Limb (tissue), 2 donors: ENCODE results near the gene CPE.
"Not testable (repeated sequence)": the region's sequence is repeated elsewhere in the genome, so short reads cannot be mapped to it uniquely, and the experiment has no call there.

Source experiments
- DNase-seq, 2 donors: peaks; one replicate each; pipeline ENCODE4 v3.0.0-alpha.2; 2016; ENCODE audit errors: extremely low spot score in 2 of 2

Gene CPE

GRCh38 chr4:165461159-165461821, 82.5 kb downstream of the CPE start:
- DNase-seq = peak in 1 of 2 donors; percentile 44

DNA sequence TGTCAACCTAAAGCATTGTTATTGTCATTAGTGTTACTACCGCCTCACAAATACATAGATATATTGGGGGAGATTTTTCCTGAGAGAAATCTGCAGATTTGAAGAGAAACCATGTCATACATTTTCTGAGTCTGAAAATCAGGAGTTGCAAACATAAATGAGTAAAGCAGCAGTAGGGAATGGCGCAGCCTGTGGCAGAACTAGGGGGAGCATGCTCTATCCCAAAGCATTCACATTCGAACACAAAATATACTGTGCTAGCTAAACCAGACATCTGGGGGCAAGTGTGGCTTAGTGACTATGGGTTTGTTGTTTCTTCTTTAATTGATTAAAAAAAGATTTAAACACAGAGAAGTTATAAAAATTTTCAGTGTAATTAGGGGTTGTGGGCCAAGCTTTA, 83.2 kb downstream of the CPE start:
- no peak for DNase-seq

DNA sequence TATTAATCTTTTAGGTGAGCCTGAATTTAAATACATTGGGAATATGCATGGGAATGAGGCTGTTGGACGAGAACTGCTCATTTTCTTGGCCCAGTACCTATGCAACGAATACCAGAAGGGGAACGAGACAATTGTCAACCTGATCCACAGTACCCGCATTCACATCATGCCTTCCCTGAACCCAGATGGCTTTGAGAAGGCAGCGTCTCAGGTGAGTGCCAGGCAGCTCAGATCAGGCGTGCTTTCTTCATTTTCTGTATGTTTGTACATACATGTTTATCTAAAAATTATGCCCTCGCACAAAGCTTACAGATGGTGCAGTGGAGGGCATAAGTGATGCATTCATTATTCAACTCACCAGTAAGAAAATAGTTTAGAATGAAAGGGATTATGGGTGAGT, 85.6 kb downstream of the CPE start:
- no peak for DNase-seq

DNA sequence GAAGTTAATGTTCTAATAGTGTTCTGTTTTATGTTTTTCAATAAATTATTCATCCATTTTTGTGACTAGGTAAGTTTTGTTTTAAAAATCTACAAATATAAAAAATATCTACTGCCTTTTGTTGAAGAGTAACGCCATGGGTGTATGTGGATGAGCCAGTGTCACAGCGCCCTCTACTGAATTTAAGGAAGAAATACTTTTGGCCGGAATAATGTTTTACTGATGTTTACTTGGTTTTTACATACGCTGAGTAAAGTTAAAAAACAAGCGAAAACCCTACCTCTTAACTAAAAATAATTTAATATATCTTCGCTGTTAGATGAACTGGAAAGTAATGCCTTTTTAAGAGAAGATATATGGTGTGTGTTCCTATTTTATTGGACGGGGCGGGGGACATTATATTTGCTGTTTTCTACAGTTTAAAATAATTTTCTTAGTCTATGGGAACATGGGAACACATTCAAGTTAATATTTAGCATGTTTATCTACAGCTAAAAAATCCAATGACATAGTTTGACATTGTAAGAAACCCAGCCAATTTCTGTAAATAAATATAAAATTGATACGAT, 86.1 kb downstream of the CPE start:
- peak in 1 of 2 donors; percentile 81 for DNase-seq

DNA sequence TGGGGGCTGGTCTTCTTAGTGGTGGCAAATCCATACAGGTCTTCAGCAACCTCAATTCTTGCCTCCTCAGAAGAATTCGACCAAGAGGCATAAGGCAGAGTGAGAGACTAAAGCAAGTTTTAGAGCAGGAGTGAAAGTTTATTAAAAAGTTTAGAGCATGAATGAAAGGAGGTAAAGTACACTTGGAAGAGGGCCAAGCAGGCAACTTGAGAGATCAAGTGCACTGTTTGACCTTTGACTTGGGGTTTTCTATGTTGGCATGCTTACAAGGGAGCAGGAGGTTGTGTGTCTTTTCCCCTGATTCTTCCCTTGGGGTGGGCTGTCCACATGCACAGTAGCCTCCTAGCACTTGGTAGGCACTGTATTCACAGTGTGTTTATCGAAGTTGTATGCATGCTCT, 91.2 kb downstream of the CPE start:
- DNase-seq = no peak

DNA sequence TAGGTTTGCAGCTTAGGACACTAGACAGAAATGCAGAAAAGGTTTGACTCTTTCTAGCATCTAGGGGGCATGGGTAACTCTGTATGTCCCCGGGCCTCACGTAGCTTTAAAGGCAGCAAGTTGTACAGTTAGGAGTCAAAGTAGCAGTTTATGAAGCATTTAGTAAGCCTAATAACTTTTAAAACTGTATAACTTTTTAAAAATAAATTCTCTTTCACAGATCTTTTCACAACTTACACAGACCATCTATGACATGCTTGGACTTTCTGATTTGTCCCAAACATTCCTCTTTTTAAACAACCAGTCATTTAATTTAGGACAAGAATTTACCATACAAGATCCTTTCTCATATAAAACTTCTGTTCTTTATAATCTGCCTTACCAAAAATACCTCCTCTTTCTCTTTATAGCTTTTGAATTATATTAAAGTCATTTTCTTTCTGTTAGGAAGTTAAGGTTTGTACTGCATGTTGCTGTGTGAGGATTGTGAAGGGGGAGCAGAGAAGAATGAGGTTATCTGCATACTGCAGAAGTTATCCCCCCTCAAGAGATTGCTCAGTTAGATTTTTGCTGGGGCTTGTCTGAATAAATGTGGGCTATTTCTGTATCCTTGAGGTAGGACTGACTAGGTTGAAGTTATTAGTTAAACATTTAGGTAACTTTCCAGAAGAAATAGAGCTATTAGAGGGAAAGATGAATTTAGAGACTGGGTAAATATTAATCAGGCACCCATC, 94.3 kb downstream of the CPE start:
- DNase-seq = no peak

GRCh38 chr4:165474784-165475705, 96.2 kb downstream of the CPE start:
- DNase-seq = no peak

DNA sequence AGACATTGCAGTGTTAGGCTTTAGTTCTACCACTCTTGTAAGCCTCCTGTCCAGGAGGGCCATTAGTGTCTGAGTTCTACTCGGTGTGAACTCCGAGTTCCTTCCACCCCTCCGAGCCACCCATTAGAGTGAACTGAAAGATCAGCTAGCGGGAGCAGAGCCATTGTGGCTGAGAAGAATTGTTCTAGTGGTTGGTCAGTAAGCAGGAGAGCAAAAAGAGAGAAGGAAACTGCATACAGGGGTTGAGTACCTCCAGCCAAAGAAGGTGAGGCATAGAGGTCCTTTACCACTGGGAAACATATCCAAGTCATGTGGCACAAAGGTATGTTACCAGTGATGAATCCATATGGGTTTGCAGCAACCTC, 96.9 kb downstream of the CPE start:
- DNase-seq = no peak

DNA sequence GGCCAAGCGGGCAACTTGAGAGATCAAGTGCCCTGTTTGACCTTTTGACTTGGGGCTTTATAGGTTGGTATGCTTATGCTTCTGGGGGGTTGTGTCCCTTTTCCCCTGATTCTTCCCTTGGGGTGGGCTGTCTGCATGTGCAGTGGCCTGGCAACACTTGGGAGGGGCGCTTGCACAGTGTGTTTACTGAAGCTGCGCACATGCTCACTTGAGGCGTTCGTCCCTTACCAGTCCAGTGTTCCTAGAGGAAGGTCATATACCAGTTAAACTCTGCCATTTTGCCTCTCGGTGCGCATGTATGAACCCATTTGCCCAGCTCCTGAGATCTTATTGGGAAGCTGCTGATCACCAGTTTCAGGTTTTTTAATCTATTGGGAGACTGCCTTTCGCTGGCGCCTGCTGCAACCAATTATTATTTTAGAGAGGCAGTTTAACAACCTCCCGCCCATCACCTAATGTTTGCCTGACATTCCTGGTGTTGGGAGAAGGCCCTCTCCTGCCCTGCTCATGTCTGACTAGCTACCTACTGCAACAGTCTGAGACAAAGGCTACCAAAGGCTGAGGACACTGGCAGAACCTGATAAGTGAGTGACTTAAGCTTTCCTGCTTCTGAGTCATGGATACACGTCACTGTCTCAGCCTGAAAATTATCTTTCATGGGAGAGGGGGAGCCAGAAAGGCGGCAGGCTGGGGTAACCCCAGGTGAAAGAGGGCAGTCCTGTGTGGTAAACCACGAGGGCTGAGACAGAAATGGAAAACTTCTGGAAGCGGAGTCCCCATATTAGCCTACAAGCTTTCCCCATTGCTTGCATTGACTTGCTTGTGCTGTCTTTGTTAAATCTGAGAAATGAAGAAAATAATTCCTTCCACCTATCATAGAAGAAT, 97.6 kb downstream of the CPE start:
- DNase-seq = no peak

DNA sequence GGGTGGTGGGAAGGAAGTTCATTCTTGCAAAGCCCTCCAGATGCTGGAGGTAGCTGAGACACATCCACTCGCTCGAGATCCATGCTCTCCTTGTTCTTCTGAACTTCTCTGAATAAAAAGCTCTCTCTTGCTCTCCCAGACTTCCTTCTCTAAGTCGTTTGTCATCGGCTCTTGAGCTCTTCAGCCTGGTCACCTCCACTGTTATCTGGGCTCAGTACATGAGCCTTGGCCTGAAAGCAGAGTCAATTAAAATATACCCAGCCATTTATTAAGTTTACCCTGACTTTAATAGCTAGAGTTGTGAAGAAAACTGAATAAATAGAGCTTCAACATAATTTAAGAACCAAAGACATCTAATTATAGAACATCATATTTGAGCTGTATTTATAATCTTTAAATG, 99.0 kb downstream of the CPE start:
- DNase-seq = no peak

- no peak for DNase-seq
Observed at GRCh38 chr4:165478260-165478659, 99.5 kb downstream of the CPE start.

DNA sequence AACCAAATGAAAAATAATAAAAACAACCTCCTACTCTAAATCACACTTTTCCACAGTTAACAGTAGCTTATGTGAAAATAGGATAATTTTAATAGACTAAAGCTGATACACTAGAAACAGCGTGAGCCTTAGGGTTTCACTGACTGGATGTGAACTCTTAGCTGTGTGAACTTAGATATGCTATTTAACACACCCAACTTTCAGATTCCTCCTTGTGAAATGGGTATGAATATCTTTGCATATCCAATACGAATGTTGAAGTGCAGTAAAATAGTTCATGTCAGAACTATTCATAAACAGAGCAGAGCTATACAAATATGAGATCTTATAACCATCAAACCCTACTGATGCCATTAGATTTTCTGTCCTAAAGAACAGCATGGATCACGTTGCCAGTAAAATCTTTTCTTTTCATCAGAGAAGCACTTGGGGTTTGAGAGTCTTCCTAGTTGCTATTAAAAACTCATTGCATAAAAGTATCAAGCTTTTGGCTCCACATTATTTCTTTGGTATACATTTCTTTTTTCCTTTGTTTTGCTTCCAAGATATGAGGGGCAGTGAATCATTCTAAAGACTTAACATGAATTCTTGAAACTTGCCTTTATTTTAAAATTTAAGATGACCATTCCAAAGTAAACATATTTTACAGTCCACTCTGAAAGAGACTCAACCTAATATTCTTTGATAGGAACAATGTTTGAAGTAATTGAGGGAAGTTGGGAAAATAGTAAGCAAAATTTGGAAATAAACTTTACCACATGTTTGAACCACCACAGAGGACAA, 102.4 kb downstream of the CPE start:
- DNase-seq = no peak

GRCh38 chr4:165489786-165490185, 111.0 kb downstream of the CPE start:
- DNase-seq = no peak

GRCh38 chr4:165492583-165492982, 113.8 kb downstream of the CPE start:
- not testable (repeated sequence) for DNase-seq

GRCh38 chr4:165493359-165493758, 114.6 kb downstream of the CPE start:
- peak; percentile 61 to 81 for DNase-seq

- no peak for DNase-seq
Observed at GRCh38 chr4:165502916-165503907, 124.4 kb downstream of the CPE start.

- DNase-seq = peak; percentile 21 to 43
Observed at GRCh38 chr4:165504184-165504583, 125.4 kb downstream of the CPE start.

- no peak for DNase-seq
Observed at GRCh38 chr4:165505958-165506837, 127.4 kb downstream of the CPE start.
